ENCODE data around the gene GRN.
"Not testable (repeated sequence)": the region's sequence is repeated elsewhere in the genome, so short reads cannot be mapped to it uniquely, and the experiment has no call there.

- not testable (repeated sequence) for TF ChIP-seq CTCF, ELF1 (IDR thresholded peaks at IDR 0.05)
Measured at GRCh38 chr17:44347206-44348055, 2.3 kb downstream of the GRN start.

All from SK-N-SH (cell line).